ENCODE results near the gene OR52N1.

- TF ChIP-seq, protein P1, sequence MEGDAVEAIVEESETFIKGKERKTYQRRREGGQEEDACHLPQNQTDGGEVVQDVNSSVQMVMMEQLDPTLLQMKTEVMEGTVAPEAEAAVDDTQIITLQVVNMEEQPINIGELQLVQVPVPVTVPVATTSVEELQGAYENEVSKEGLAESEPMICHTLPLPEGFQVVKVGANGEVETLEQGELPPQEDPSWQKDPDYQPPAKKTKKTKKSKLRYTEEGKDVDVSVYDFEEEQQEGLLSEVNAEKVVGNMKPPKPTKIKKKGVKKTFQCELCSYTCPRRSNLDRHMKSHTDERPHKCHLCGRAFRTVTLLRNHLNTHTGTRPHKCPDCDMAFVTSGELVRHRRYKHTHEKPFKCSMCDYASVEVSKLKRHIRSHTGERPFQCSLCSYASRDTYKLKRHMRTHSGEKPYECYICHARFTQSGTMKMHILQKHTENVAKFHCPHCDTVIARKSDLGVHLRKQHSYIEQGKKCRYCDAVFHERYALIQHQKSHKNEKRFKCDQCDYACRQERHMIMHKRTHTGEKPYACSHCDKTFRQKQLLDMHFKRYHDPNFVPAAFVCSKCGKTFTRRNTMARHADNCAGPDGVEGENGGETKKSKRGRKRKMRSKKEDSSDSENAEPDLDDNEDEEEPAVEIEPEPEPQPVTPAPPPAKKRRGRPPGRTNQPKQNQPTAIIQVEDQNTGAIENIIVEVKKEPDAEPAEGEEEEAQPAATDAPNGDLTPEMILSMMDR (IDR thresholded peaks at IDR 0.05), result no peak
- no peak for TF ChIP-seq POLR2A (IDR thresholded peaks at IDR 0.05)
Measured at GRCh38 chr11:5831196-5831829, 40.2 kb upstream of the OR52N1 start.
